ENCODE results near the gene MCL1.
"Not testable (repeated sequence)": the region's sequence is repeated elsewhere in the genome, so short reads cannot be mapped to it uniquely, and the experiment has no call there.

The MCL1 gene

GRCh38 chr1:150567717-150568593 lies 11.5 kb downstream of the MCL1 start:
- peak; percentile 97 for FAIRE-seq

- FAIRE-seq: no peak
These were observed 12.1 kb downstream of the MCL1 start for GRCh38 chr1:150567341-150567716.

GRCh38 chr1:150566589-150567340 lies 12.6 kb downstream of the MCL1 start:
- no peak for FAIRE-seq

GRCh38 chr1:150565240-150565991 lies 14.0 kb downstream of the MCL1 start:
- FAIRE-seq: not testable (repeated sequence)

- no peak for FAIRE-seq
These were observed 15.1 kb downstream of the MCL1 start for GRCh38 chr1:150564051-150564991.

- FAIRE-seq: no peak
These were observed 15.9 kb downstream of the MCL1 start for GRCh38 chr1:150563340-150564038.

- FAIRE-seq: no peak
These were observed 16.7 kb downstream of the MCL1 start for GRCh38 chr1:150562446-150563339.

- peak; percentile 93 for FAIRE-seq
These were observed 17.4 kb downstream of the MCL1 start for GRCh38 chr1:150561974-150562445.

- FAIRE-seq: peak; percentile 98
These were observed 18.0 kb downstream of the MCL1 start for GRCh38 chr1:150561254-150561973.

- FAIRE-seq: no peak
These were observed 18.7 kb downstream of the MCL1 start for GRCh38 chr1:150560576-150561253.

- no peak for FAIRE-seq
These were observed 19.4 kb downstream of the MCL1 start for GRCh38 chr1:150560011-150560438.

- no peak for FAIRE-seq
These were observed 19.8 kb downstream of the MCL1 start for GRCh38 chr1:150559656-150560010.

- no peak for FAIRE-seq
These were observed 20.4 kb downstream of the MCL1 start for GRCh38 chr1:150558761-150559655.

- FAIRE-seq: no peak
These were observed 21.1 kb downstream of the MCL1 start for GRCh38 chr1:150558303-150558704.

- FAIRE-seq: no peak
These were observed 21.6 kb downstream of the MCL1 start for GRCh38 chr1:150557813-150558212.

- FAIRE-seq: no peak
These were observed 22.3 kb downstream of the MCL1 start for GRCh38 chr1:150557065-150557600.
